Transverse colon (tissue), 4 donors: Measurements from ENCODE around the gene HINT2.

Experiments used
- CTCF ChIP-seq, 5 experiments: fragments of 200-600 bp in 3 of 5; fragments of 450-650 bp in 2 of 5; sonication (generic) in 3 of 5; IDR thresholded peaks; 1 replicate in 2 of 5; 2 replicates in 3 of 5; pipeline ENCODE4 v1.5.1; 2016 to 2017; ENCODE audit warnings: antibody characterized with exemption in 5 of 5, inconsistent platforms in 3 of 5, mild to moderate bottlenecking in 2 of 5, moderate library complexity in 1 of 5
- EP300 ChIP-seq: sonication (generic); formaldehyde crosslinking; IDR thresholded peaks from one replicate; pipeline ENCODE4 v1.6.1; 2017; ENCODE audit warnings: antibody characterized with exemption, low read depth
- POLR2A ChIP-seq: fragments of 450-650 bp; IDR thresholded peaks from one replicate; pipeline ENCODE4 v1.6.1; 2016; ENCODE audit warnings: antibody characterized with exemption, mild to moderate bottlenecking, moderate library complexity
- POLR2AphosphoS5 ChIP-seq, 3 donors: sonication (generic); formaldehyde crosslinking; IDR thresholded peaks; one replicate each; pipeline ENCODE4 v1.6.1; 2016; ENCODE audit warnings: antibody characterized with exemption in 3 of 3

GRCh38 chr9:35771075-35771433, 43.8 kb downstream of the HINT2 start:
- TF ChIP-seq CTCF (IDR thresholded peaks at IDR 0.05) (no peak), POLR2AphosphoS5 (IDR thresholded peaks at IDR 0.05) (peak in 1 of 3 donors; percentile 12), POLR2A (no peak), EP300 (no peak)
